ENCODE measurements around the gene PKMYT1. TPM values are rescaled to one million over a fixed set of nuclear protein-coding genes. Genes with fewer than 3 reads are reported as not detected.

PKMYT1 gene
- polyA plus RNA-seq, 1 of the 3 experiments (the other 2 are of a cell fraction): 8.5 TPM

DNA sequence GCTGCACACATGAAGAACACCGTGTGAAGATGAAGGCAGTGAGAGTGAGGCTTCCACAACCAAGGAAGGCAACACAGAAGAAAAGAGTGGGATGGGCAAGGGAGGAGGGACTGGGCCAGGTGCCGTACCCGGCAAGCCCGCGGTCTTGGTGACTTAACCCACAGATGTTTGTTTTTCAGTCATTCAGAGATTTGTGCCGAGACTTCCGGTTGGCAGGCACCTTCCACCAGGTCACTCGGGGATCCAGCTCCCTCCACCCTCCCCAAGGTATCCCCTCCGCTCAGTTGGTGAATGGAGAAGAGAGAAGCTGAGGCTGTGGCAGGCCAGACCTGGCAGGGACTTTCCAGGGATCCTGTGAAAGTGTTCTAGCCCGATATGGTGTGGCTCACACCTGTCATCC lies 21.0 kb downstream of the PKMYT1 start:
- Histone ChIP-seq H2AFZ (ENCODE audit: low read depth) (no peak overlapping the region), H3K9ac (no peak overlapping the region), H3K9me3 (no peaks in the 10 kb centered on the region), H3F3A (replicated peaks; ENCODE audit: insufficient read depth) (peaks cover 5% of the 10 kb centered on the region), H3K79me2 (ENCODE audit: insufficient read depth) (no peaks in the 10 kb centered on the region), H3K27me3 (ENCODE audit: insufficient read depth) (peaks cover 28% of the 10 kb centered on the region), H3K4me2 (no peak overlapping the region), H3K36me3 (replicated peaks in 1 of 2; ENCODE audit: control insufficient read depth in 1 of 2, insufficient read depth in 2 of 2, low read length in 1 of 2) (no peaks in the 10 kb centered on the region), H3K4me1 (ENCODE audit: control insufficient read depth in 1 of 2, insufficient read depth in 2 of 2, low read depth in 1 of 2, low read length in 1 of 2) (peaks cover 0 to 7% of the 10 kb centered on the region in 2 experiments; a peak in 1 of 4 replicates), H4K20me1 (ENCODE audit: insufficient read depth) (no peaks in the 10 kb centered on the region; the same call in 1 of the 2 replicates), H3K27ac (ENCODE audit: low read depth in 2 of 2, low read length in 1 of 2) (no peak overlapping the region), H3K4me3 (ENCODE audit: low read depth in 2 of 2, low read length in 1 of 2) (no peak overlapping the region), H3K9me2 (no peaks in the 10 kb centered on the region)
- ChIA-PET CTCF (interaction anchor here (0.7 kb wide), 1 partner anchor 1617 kb away, joined by 3 read pairs; no protein-coding TSS in a partner anchor), POLR2A (no interaction called here)
- TF ChIP-seq GATA2 (CRISPR knock-in tag; IDR thresholded peaks at IDR 0.05) (no peak), RXRA (IDR thresholded peaks at IDR 0.05; ENCODE audit: borderline replicate concordance, low read depth) (no peak), GABPA (IDR thresholded peaks at IDR 0.05; ENCODE audit: low read depth) (no peak), FOXJ3 (CRISPR knock-in tag; IDR thresholded peaks at IDR 0.05) (no peak), YY1 (IDR thresholded peaks at IDR 0.05; ENCODE audit: low read depth) (no peak)
- TF ChIP-seq, protein P1, sequence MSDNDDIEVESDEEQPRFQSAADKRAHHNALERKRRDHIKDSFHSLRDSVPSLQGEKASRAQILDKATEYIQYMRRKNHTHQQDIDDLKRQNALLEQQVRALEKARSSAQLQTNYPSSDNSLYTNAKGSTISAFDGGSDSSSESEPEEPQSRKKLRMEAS (IDR thresholded peaks at IDR 0.05; ENCODE audit: low read depth): no peak
- no peak for DNase-seq
- 22% methylated on average over 9 of the region's 10 CpGs for whole genome bisulfite sequencing (ENCODE audit: low lambda C conversion rate)

DNA sequence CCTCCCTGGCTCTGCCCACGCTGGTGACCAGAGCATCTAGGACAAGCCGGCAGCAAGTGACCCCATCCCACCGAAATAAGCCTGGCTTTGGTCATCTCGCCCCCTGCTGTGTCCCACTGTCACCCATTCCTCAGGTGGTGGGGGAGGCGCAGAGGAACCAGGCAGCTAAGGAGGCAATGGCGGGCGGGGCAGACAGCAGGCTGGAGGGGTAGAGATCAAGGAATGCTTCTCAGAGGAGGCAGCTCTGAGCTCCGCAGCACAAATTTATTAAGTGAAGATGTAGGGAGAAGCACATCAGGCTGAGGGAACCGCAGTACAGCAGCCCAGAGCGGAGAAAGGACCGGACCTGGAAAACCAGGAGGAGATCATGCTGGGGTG lies 23.7 kb downstream of the PKMYT1 start:
- H2AFZ ChIP-seq (ENCODE audit: low read depth): no peak overlapping the region
- H3F3A ChIP-seq (replicated peaks; ENCODE audit: insufficient read depth): no peaks in the 10 kb centered on the region
- no peaks in the 10 kb centered on the region for H3K9me2 ChIP-seq
- DNase-seq: no peak
- H3K4me1 ChIP-seq (ENCODE audit: control insufficient read depth in 1 of 2, insufficient read depth in 2 of 2, low read depth in 1 of 2, low read length in 1 of 2): no peaks in the 10 kb centered on the region
- no peak overlapping the region for H3K4me2 ChIP-seq
- ChIA-PET POLR2A (no interaction called here), CTCF (interaction anchor here (0.8 to 2.1 kb wide), 5 partner anchors 14 to 67 kb away, joined by 3 to 10 read pairs (median 4); partner anchors contain the start of gene HCFC1R1)
- WGBS (ENCODE audit: low lambda C conversion rate): 76% methylated on average over 11 of the region's 11 CpGs
- no peaks in the 10 kb centered on the region for H3K9me3 ChIP-seq
- peaks cover 28% of the 10 kb centered on the region for H3K27me3 ChIP-seq (ENCODE audit: insufficient read depth)
- no peaks in the 10 kb centered on the region for H4K20me1 ChIP-seq (ENCODE audit: insufficient read depth)
- no peak overlapping the region for H3K4me3 ChIP-seq (ENCODE audit: low read depth in 2 of 2, low read length in 1 of 2)
- no peak overlapping the region for H3K9ac ChIP-seq
- no peaks in the 10 kb centered on the region for H3K36me3 ChIP-seq (replicated peaks in 1 of 2; ENCODE audit: control insufficient read depth in 1 of 2, insufficient read depth in 2 of 2, low read length in 1 of 2)
- H3K79me2 ChIP-seq (ENCODE audit: insufficient read depth): no peaks in the 10 kb centered on the region
- no peak for TF ChIP-seq TEAD4 (IDR thresholded peaks at IDR 0.05; ENCODE audit: borderline replicate concordance, insufficient read depth)
- no peak for TF ChIP-seq RFX5 (IDR thresholded peaks at IDR 0.05; ENCODE audit: low read length)
- no peak for TF ChIP-seq NRF1 (IDR thresholded peaks at IDR 0.05; ENCODE audit: low read depth, low read length)
- TF ChIP-seq, protein P2, sequence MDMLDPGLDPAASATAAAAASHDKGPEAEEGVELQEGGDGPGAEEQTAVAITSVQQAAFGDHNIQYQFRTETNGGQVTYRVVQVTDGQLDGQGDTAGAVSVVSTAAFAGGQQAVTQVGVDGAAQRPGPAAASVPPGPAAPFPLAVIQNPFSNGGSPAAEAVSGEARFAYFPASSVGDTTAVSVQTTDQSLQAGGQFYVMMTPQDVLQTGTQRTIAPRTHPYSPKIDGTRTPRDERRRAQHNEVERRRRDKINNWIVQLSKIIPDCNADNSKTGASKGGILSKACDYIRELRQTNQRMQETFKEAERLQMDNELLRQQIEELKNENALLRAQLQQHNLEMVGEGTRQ (IDR thresholded peaks at IDR 0.05; ENCODE audit: borderline replicate concordance, low read depth, low read length): no peak
- no peak for TF ChIP-seq NFIC (IDR thresholded peaks at IDR 0.05; ENCODE audit: borderline replicate concordance)
- TF ChIP-seq, protein P3, sequence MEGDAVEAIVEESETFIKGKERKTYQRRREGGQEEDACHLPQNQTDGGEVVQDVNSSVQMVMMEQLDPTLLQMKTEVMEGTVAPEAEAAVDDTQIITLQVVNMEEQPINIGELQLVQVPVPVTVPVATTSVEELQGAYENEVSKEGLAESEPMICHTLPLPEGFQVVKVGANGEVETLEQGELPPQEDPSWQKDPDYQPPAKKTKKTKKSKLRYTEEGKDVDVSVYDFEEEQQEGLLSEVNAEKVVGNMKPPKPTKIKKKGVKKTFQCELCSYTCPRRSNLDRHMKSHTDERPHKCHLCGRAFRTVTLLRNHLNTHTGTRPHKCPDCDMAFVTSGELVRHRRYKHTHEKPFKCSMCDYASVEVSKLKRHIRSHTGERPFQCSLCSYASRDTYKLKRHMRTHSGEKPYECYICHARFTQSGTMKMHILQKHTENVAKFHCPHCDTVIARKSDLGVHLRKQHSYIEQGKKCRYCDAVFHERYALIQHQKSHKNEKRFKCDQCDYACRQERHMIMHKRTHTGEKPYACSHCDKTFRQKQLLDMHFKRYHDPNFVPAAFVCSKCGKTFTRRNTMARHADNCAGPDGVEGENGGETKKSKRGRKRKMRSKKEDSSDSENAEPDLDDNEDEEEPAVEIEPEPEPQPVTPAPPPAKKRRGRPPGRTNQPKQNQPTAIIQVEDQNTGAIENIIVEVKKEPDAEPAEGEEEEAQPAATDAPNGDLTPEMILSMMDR (IDR thresholded peaks at IDR 0.05): no peak
- TF ChIP-seq, protein P1 (IDR thresholded peaks at IDR 0.05; ENCODE audit: low read depth): no peak
- TF ChIP-seq FOSL2 (IDR thresholded peaks at IDR 0.05; ENCODE audit: borderline replicate concordance, low read depth): no peak
- TF ChIP-seq ELF1 (IDR thresholded peaks at IDR 0.05): no peak
- no peak for TF ChIP-seq EP300 (IDR thresholded peaks at IDR 0.05; ENCODE audit: borderline replicate concordance in 1 of 2, low read depth in 1 of 2, low read length in 1 of 2)
- no peak for TF ChIP-seq RCOR1 (IDR thresholded peaks at IDR 0.05; ENCODE audit: low read length)
- no peak for TF ChIP-seq YY1 (IDR thresholded peaks at IDR 0.05; ENCODE audit: low read depth)
- no peak for TF ChIP-seq RAD21 (IDR thresholded peaks at IDR 0.05; ENCODE audit: low read length)
- TF ChIP-seq, protein P4, sequence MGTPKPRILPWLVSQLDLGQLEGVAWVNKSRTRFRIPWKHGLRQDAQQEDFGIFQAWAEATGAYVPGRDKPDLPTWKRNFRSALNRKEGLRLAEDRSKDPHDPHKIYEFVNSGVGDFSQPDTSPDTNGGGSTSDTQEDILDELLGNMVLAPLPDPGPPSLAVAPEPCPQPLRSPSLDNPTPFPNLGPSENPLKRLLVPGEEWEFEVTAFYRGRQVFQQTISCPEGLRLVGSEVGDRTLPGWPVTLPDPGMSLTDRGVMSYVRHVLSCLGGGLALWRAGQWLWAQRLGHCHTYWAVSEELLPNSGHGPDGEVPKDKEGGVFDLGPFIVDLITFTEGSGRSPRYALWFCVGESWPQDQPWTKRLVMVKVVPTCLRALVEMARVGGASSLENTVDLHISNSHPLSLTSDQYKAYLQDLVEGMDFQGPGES (IDR thresholded peaks at IDR 0.05; ENCODE audit: low read depth, low read length): no peak
- TF ChIP-seq, protein P5, sequence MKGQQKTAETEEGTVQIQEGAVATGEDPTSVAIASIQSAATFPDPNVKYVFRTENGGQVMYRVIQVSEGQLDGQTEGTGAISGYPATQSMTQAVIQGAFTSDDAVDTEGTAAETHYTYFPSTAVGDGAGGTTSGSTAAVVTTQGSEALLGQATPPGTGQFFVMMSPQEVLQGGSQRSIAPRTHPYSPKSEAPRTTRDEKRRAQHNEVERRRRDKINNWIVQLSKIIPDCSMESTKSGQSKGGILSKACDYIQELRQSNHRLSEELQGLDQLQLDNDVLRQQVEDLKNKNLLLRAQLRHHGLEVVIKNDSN (IDR thresholded peaks at IDR 0.05; ENCODE audit: borderline replicate concordance, low read depth): no peak
- no peak for TF ChIP-seq GABPA (IDR thresholded peaks at IDR 0.05; ENCODE audit: low read depth)
- TF ChIP-seq, protein P6, sequence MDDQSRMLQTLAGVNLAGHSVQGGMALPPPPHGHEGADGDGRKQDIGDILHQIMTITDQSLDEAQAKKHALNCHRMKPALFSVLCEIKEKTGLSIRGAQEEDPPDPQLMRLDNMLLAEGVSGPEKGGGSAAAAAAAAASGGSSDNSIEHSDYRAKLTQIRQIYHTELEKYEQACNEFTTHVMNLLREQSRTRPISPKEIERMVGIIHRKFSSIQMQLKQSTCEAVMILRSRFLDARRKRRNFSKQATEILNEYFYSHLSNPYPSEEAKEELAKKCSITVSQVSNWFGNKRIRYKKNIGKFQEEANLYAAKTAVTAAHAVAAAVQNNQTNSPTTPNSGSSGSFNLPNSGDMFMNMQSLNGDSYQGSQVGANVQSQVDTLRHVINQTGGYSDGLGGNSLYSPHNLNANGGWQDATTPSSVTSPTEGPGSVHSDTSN (IDR thresholded peaks at IDR 0.05): no peak
- TF ChIP-seq RXRA (IDR thresholded peaks at IDR 0.05; ENCODE audit: borderline replicate concordance, low read depth): no peak
- TF ChIP-seq TCF12 (IDR thresholded peaks at IDR 0.05): no peak
- H3K27ac ChIP-seq (ENCODE audit: low read depth in 2 of 2, low read length in 1 of 2): no peak overlapping the region

Data from SK-N-SH (cell line).